WTC11 (cell line): Measurements from ENCODE around the gene CEACAM19. TPM values are rescaled to one million over a fixed set of nuclear protein-coding genes. Genes with fewer than 3 reads are reported as not detected.

Source experiments
- ATAC-seq: fragments of 200-7000 bp; cut with Tn5 transposase; 2 replicates; pipeline ENCODE4 v1.10.0; 2021; ENCODE audit warnings: mild to moderate bottlenecking, moderate library complexity
- CTCF ChIA-PET: fragments of 300-600 bp; sonication (Branson Sonifier 250); formaldehyde crosslinking; loops from one replicate; lab custom pipeline; 2021; ENCODE audit warnings: antibody characterized with exemption; lab: Charles Lee
- POLR2A ChIA-PET: fragments of 350-600 bp; sonication (Branson Sonifier 250); formaldehyde crosslinking; loops from one replicate; lab custom pipeline; 2021; ENCODE audit warnings: antibody characterized with exemption; lab: Charles Lee
- DNase-seq: peaks from one replicate; pipeline ENCODE4 v3.0.0; 2021; ENCODE audit warnings: low spot score
- H3K27ac Mint-ChIP-seq: 2 replicates; pipeline ENCODE4 v1.8.0; 2021; ENCODE audit warnings: mixed read lengths
- H3K27me3 Mint-ChIP-seq: 2 replicates; pipeline ENCODE4 v1.8.0; 2021; ENCODE audit warnings: low read depth, mild to moderate bottlenecking, moderate library complexity, mixed read lengths
- H3K36me3 Mint-ChIP-seq: 2 replicates; pipeline ENCODE4 v1.8.0; 2021; ENCODE audit warnings: mixed read lengths
- H3K4me1 Mint-ChIP-seq: 2 replicates; pipeline ENCODE4 v1.8.0; 2022; ENCODE audit warnings: mixed read lengths
- H3K4me3 Mint-ChIP-seq: 2 replicates; pipeline ENCODE4 v1.8.0; 2021; ENCODE audit warnings: mild to moderate bottlenecking, moderate library complexity, mixed read lengths
- H3K9me3 Mint-ChIP-seq: 2 replicates; pipeline ENCODE4 v1.8.0; 2021; ENCODE audit warnings: mixed read lengths
- AFF4 ChIP-seq: sonication (generic); formaldehyde crosslinking; IDR thresholded peaks from 2 replicates; pipeline ENCODE4 v1.8.1; 2023; ENCODE audit warnings: mild to moderate bottlenecking, missing genetic modification reagents, borderline replicate concordance
- ESRRA ChIP-seq: sonication (generic); formaldehyde crosslinking; IDR thresholded peaks from 2 replicates; pipeline ENCODE4 v1.8.1; 2022; ENCODE audit warnings: mild to moderate bottlenecking, missing genetic modification reagents, borderline replicate concordance
- FOXP4 ChIP-seq: sonication (generic); formaldehyde crosslinking; IDR thresholded peaks from 2 replicates; pipeline ENCODE4 v1.8.0; 2022; ENCODE audit warnings: mild to moderate bottlenecking, missing genetic modification reagents
- NFE2L1 ChIP-seq: sonication (generic); formaldehyde crosslinking; IDR thresholded peaks from 2 replicates; pipeline ENCODE4 v1.8.1; 2023; ENCODE audit warnings: missing genetic modification reagents
- NR1H2 ChIP-seq: sonication (generic); formaldehyde crosslinking; IDR thresholded peaks from 2 replicates; pipeline ENCODE4 v1.9.0; 2021; ENCODE audit warnings: mild to moderate bottlenecking, moderate library complexity, missing genetic modification reagents
- OVOL2 ChIP-seq: fragments of 250-450 bp; sonication (Bioruptor Pico); IDR thresholded peaks from 2 replicates; pipeline ENCODE4 v1.9.0; 2021; ENCODE audit warnings: mild to moderate bottlenecking, borderline replicate concordance
- SOX15 ChIP-seq: fragments of 250-450 bp; sonication (Bioruptor Pico); IDR thresholded peaks from 2 replicates; pipeline ENCODE4 v1.9.0; 2021; ENCODE audit warnings: mild to moderate bottlenecking
- TCF7 ChIP-seq: sonication (generic); formaldehyde crosslinking; IDR thresholded peaks from 2 replicates; pipeline ENCODE4 v1.8.0; 2022; ENCODE audit warnings: mild to moderate bottlenecking, low read depth, missing genetic modification reagents, moderate library complexity
- TEAD1 ChIP-seq: sonication (generic); formaldehyde crosslinking; IDR thresholded peaks from 2 replicates; pipeline ENCODE4 v1.8.0; 2022; ENCODE audit warnings: mild to moderate bottlenecking, missing genetic modification reagents
- ZNF396 ChIP-seq: fragments of 250-450 bp; sonication (Bioruptor Pico); IDR thresholded peaks from 2 replicates; pipeline ENCODE4 v1.8.0; 2021; ENCODE audit warnings: mild to moderate bottlenecking, moderate library complexity, borderline replicate concordance
- ZNF423 ChIP-seq: fragments of 250-450 bp; sonication (Bioruptor Pico); IDR thresholded peaks from 2 replicates; pipeline ENCODE4 v2.1.2; 2022; ENCODE audit warnings: mild to moderate bottlenecking, moderate library complexity
- total RNA-seq: library from RNA; stranded (reverse); gene quantifications from 3 replicates; pipeline ENCODE4 v1.2.3, GENCODE V29; 2021
- TF ChIP-seq, protein P1 (sequence below): fragments of 250-450 bp; sonication (Bioruptor Pico); IDR thresholded peaks from 2 replicates; pipeline ENCODE4 v1.9.0; 2021; ENCODE audit warnings: mild to moderate bottlenecking
- TF ChIP-seq, protein P2 (sequence below): sonication (generic); formaldehyde crosslinking; IDR thresholded peaks from 2 replicates; pipeline ENCODE4 v1.8.1; 2023; ENCODE audit warnings: mild to moderate bottlenecking, missing genetic modification reagents
- TF ChIP-seq, protein P3 (sequence below): sonication (generic); formaldehyde crosslinking; IDR thresholded peaks from 2 replicates; pipeline ENCODE4 v1.8.0; 2022; ENCODE audit warnings: mild to moderate bottlenecking, missing genetic modification reagents
- TF ChIP-seq, protein P4 (sequence below): sonication (generic); formaldehyde crosslinking; IDR thresholded peaks from 2 replicates; pipeline ENCODE4 v1.8.0; 2023; ENCODE audit warnings: missing genetic modification reagents, mild to moderate bottlenecking, borderline replicate concordance

Gene CEACAM19
- total RNA-seq, 1 experiment from 2014 or later: 2.9 TPM

GRCh38 chr19:44725684-44726083 is 54.4 kb downstream of the CEACAM19 start (continued):
- TF ChIP-seq, protein P1, sequence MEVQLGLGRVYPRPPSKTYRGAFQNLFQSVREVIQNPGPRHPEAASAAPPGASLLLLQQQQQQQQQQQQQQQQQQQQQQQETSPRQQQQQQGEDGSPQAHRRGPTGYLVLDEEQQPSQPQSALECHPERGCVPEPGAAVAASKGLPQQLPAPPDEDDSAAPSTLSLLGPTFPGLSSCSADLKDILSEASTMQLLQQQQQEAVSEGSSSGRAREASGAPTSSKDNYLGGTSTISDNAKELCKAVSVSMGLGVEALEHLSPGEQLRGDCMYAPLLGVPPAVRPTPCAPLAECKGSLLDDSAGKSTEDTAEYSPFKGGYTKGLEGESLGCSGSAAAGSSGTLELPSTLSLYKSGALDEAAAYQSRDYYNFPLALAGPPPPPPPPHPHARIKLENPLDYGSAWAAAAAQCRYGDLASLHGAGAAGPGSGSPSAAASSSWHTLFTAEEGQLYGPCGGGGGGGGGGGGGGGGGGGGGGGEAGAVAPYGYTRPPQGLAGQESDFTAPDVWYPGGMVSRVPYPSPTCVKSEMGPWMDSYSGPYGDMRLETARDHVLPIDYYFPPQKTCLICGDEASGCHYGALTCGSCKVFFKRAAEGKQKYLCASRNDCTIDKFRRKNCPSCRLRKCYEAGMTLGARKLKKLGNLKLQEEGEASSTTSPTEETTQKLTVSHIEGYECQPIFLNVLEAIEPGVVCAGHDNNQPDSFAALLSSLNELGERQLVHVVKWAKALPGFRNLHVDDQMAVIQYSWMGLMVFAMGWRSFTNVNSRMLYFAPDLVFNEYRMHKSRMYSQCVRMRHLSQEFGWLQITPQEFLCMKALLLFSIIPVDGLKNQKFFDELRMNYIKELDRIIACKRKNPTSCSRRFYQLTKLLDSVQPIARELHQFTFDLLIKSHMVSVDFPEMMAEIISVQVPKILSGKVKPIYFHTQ (CRISPR knock-in tag): no peak
- no peak for TF ChIP-seq TCF7
- TF ChIP-seq SOX15 (CRISPR knock-in tag): no peak
- TF ChIP-seq OVOL2 (CRISPR knock-in tag): no peak
- TF ChIP-seq FOXP4 (CRISPR knock-in tag): no peak
- no peak for TF ChIP-seq ESRRA (CRISPR knock-in tag)
- TF ChIP-seq, protein P2, sequence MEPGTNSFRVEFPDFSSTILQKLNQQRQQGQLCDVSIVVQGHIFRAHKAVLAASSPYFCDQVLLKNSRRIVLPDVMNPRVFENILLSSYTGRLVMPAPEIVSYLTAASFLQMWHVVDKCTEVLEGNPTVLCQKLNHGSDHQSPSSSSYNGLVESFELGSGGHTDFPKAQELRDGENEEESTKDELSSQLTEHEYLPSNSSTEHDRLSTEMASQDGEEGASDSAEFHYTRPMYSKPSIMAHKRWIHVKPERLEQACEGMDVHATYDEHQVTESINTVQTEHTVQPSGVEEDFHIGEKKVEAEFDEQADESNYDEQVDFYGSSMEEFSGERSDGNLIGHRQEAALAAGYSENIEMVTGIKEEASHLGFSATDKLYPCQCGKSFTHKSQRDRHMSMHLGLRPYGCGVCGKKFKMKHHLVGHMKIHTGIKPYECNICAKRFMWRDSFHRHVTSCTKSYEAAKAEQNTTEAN (CRISPR knock-in tag): no peak
- TF ChIP-seq NR1H2 (CRISPR knock-in tag): no peak
- TF ChIP-seq TEAD1 (CRISPR knock-in tag): no peak
- TF ChIP-seq, protein P3, sequence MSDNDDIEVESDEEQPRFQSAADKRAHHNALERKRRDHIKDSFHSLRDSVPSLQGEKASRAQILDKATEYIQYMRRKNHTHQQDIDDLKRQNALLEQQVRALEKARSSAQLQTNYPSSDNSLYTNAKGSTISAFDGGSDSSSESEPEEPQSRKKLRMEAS (CRISPR knock-in tag): no peak
- TF ChIP-seq ZNF396 (CRISPR knock-in tag): no peak
- TF ChIP-seq, protein P4, sequence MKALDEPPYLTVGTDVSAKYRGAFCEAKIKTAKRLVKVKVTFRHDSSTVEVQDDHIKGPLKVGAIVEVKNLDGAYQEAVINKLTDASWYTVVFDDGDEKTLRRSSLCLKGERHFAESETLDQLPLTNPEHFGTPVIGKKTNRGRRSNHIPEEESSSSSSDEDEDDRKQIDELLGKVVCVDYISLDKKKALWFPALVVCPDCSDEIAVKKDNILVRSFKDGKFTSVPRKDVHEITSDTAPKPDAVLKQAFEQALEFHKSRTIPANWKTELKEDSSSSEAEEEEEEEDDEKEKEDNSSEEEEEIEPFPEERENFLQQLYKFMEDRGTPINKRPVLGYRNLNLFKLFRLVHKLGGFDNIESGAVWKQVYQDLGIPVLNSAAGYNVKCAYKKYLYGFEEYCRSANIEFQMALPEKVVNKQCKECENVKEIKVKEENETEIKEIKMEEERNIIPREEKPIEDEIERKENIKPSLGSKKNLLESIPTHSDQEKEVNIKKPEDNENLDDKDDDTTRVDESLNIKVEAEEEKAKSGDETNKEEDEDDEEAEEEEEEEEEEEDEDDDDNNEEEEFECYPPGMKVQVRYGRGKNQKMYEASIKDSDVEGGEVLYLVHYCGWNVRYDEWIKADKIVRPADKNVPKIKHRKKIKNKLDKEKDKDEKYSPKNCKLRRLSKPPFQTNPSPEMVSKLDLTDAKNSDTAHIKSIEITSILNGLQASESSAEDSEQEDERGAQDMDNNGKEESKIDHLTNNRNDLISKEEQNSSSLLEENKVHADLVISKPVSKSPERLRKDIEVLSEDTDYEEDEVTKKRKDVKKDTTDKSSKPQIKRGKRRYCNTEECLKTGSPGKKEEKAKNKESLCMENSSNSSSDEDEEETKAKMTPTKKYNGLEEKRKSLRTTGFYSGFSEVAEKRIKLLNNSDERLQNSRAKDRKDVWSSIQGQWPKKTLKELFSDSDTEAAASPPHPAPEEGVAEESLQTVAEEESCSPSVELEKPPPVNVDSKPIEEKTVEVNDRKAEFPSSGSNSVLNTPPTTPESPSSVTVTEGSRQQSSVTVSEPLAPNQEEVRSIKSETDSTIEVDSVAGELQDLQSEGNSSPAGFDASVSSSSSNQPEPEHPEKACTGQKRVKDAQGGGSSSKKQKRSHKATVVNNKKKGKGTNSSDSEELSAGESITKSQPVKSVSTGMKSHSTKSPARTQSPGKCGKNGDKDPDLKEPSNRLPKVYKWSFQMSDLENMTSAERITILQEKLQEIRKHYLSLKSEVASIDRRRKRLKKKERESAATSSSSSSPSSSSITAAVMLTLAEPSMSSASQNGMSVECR (CRISPR knock-in tag): no peak
- TF ChIP-seq NFE2L1 (CRISPR knock-in tag): no peak
- TF ChIP-seq ZNF423 (CRISPR knock-in tag): no peak

- H3K4me3 Mint-ChIP-seq: no peak overlapping the region
Measured at GRCh38 chr19:44726465-44726864, 55.2 kb downstream of the CEACAM19 start.

More at GRCh38 chr19:44726465-44726864, 55.2 kb downstream of the CEACAM19 start:
- DNase-seq: no peak
- ChIA-PET POLR2A (interaction anchor here (0.7 kb wide), 1 partner anchor 516 kb away, joined by 4 read pairs; no protein-coding TSS in a partner anchor), CTCF (interaction anchor here (0.6 to 15.6 kb wide), 3 partner anchors 48 to 790 kb away, joined by 3 to 548 read pairs (median 5); partner anchors contain the start of gene CBLC)
- H3K9me3 Mint-ChIP-seq: no peaks in the 10 kb centered on the region
- no peaks in the 10 kb centered on the region for H3K36me3 Mint-ChIP-seq
- TF ChIP-seq AFF4 (CRISPR knock-in tag): no peak
- peaks cover 11% of the 10 kb centered on the region; the same call in 1 of the 2 replicates for H3K4me1 Mint-ChIP-seq
- H3K27ac Mint-ChIP-seq: no peak overlapping the region
- ATAC-seq: no peak
- H3K27me3 Mint-ChIP-seq: peaks cover 4% of the 10 kb centered on the region
